HG03060 (cell line): ENCODE data around the gene APOD.

Experiments used
- ATAC-seq: cut with Tn5 transposase; IDR thresholded peaks from one replicate; pipeline ENCODE4 v1.9.1; 2021; ENCODE audit warnings: low read depth, moderate number of reproducible peaks; ENCODE audit not compliant: unreplicated experiment

The APOD gene

DNA sequence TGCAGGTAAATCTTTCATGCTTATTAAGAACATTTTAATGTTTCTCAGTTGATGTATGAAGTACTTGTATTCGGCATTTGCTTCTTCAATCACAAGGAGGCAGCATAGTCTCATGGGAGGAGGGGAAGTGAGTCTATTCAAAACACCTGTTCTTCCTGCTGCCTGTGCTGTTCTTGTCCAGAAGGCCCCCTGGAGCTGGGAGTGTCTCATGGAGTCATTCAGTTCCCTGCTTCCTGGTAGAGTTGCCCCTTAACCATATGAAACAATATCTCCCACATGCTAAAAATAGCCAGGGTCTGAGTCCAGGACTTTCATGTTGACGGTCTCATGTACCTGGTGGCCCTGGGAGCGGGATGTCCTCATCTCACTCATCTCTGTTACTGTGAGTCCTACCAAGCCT, 25.1 kb downstream of the APOD start:
- ATAC-seq: no peak

DNA sequence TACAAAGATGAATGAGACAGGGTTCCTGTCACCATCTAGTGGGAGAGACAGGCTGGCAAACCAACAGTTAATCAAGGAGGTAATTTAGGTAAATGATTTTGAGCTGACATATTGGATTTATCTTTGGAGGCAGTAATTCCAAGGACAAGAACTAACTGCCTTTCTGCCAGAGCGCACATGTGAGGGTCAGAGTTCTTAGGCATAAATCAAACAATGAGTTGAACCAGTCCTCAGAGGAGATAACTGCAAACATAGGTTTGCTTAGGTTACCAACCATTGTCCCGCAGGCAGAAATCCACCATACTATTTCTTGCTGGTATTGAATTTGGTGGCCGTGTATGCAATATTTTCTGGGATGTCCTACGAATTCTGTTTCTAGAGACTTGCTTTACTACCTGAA, 26.4 kb downstream of the APOD start:
- no peak for ATAC-seq

DNA sequence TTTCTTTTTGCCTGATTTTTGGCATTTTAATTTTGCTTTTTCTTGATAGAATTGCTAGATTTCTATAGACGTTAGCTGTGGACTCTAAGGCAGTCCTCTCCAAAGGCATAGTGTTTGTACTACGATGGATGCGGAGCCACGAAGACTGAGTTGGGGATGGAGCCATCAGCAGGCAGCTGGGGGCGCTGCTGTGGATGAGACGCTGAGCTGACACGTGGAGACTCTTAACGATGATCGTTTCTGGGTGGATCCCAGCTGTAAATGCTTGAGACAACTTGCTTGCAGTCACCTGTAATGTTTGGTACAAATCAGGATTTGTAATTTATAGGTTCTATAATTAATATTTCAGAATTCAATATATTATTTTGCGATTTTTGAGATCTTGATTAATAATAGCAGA, 27.4 kb downstream of the APOD start:
- ATAC-seq: no peak

DNA sequence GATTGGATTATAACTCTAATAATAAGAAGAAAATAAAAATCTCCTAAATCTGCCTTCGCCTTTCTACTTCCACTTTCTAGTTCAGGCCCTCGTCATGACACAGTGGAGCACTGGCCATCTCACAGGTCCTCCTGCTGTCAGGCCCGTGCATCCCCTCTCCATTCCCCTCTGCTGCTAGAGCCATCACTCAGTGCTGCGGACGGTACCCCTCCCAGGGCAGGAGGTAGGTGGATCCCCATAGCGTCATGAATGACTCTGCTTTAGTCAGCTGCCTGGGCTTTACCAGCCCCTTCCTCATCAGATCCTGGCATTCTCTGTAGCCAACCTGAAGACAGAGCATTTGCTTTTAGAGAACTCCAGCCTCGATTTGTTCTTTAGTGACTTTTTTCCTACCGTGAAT, 28.6 kb downstream of the APOD start:
- no peak for ATAC-seq

GRCh38 chr3:195554458-195554857, 29.3 kb downstream of the APOD start:
- ATAC-seq: no peak

DNA sequence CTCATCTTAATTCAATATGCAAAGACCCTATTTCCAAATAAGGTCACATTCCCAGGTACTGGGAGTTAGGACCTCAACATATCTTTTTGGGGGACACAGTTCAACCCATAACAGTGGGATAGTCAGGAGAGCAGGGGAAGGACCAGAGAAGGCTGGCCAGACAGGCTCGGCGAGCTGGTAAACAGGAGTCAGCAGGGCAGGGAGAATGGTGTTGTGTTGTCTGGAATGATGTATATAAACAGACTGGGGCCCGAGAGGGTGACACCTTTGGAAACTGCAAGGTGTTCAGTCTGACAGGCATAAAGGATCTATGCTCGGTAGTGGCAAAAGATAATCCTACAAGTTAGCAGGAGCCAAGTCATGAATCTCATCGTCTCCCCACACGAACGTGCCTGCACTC, 30.5 kb downstream of the APOD start:
- no peak for ATAC-seq

DNA sequence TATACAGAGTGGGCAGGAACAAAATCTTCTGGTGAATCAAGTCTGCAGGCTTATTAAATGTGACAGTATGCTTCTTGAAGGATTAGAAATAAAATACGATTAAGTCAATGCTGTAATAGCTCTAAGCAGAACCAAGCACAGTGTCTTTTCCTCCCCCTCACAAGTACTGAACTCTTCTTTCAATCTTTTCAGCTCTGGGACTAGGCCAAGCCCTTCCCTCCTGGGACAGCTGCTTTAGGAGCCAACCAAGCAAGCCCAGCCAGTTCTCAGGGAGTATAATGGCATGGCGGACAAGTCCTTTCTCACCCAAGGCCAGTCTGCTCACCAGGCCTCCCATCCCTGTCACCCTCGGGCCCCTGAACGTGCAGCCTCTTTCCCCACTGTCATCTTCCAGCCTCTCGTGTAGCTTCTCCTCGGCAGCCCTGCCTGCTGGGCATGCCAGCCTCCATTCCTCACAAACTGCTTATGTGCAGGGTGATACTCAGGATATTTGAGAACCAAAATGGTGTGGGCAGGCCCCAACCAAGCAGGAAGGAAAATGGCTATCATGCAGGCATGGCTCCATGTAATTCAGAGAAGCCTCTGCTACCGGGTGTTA, 32.3 kb downstream of the APOD start:
- ATAC-seq: no peak

GRCh38 chr3:195550723-195551122, 33.0 kb downstream of the APOD start:
- no peak for ATAC-seq

DNA sequence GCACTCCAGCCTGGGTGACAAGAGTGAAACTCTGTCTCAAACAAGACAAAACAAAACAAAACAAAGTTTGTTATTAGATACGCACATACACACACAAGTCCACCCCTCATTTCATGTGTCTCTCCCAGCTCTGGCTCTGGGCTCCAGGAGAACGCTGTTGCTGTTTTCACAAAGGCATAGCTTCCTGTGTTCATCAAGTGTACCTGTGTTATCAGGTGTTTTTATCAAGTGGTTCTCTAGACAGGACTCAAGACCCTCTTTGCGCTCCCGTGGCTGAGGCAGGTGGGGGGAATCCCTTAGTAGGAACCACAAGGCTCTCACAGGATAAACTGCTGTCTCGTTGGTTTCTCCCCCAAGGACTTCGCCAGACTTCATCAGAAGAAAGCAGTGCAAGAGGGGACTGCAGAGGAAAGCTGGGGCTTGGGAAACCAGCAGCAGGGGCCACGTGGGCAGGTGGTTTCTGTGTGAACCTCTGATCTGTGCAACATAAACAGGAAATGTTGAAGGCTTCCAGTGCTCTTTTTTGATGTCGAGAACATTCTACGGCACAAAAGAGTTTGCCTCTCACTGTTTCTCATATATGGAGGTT, 33.7 kb downstream of the APOD start:
- ATAC-seq: no peak

GRCh38 chr3:195548987-195549386, 34.8 kb downstream of the APOD start:
- ATAC-seq: no peak

DNA sequence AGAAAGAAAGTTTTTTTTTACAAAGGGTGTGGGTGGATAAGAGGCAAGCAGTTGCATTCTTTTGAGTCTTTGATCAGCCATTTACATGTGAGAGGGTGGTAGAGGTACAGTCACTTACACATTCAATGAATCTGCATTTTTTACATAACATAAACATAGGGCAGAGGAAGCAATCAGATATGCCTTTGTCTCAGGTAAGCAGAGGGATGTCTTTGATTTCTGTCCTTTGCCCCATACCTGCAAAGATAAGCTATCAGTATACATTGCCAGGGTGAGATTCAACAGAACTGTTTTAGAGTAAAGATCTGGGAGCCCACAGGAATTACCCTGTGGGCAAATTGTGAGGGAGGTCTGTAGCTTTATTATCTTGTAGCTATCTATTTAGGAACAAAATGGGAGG, 35.2 kb downstream of the APOD start:
- ATAC-seq: no peak

GRCh38 chr3:195548006-195548405, 35.7 kb downstream of the APOD start:
- no peak for ATAC-seq

- no peak for ATAC-seq
Measured at GRCh38 chr3:195546130-195546560, 37.6 kb downstream of the APOD start.

DNA sequence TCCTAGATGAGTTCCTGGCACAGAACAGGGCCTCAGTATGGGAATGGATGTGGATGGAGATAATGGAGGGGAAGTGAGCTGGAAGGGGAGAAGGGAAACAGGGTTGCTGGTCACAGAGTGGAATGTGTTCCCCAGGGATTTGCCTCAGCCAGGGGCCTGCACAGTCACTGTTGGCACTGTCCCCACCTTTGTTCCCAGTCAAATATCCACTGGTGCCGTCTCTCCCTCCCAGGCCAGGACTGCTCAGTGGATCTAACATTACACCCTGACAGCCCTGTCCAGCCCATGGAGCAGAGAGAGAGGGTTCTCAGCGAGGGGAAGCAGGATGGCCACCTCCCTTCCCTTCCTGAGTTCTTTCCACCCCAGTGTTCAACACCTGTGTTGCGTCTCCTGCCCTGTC, 39.1 kb downstream of the APOD start:
- no peak for ATAC-seq

- ATAC-seq: no peak
Measured at GRCh38 chr3:195544230-195544536, 39.6 kb downstream of the APOD start.

DNA sequence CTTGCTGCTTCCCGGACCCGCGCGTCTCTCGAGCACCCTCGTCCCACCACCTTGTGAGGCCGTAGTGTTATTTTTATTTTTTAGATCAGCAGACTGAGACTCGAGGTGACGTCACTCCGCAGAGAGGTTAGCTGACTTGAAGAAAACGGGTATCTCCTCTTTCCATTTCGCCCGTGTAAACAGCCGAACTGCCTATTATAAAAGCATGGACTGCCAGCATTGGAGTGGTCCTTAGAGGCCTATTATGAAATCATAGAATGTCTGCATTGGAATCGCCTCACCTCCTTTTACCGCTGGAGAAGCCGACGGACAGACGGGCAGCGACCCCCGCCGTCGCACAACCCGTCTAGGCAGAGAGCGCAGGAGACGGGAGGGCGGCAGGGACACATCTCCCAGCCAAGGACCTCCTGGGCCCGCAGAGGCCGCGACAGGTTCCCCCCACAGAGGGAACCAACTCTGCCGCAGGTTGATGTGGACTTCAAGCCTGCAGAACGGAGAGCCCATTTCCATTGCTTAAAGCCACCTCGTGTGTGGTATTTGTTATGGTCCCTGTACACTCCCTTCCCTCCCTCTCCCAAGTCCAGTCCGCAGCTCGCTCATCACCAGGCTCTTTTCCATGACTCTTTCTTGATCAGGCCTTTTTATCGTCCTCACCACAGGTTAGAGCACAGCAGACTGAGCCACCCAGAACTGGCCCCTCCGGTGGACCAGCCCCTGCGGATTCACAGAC, 40.1 kb downstream of the APOD start:
- no peak for ATAC-seq

DNA sequence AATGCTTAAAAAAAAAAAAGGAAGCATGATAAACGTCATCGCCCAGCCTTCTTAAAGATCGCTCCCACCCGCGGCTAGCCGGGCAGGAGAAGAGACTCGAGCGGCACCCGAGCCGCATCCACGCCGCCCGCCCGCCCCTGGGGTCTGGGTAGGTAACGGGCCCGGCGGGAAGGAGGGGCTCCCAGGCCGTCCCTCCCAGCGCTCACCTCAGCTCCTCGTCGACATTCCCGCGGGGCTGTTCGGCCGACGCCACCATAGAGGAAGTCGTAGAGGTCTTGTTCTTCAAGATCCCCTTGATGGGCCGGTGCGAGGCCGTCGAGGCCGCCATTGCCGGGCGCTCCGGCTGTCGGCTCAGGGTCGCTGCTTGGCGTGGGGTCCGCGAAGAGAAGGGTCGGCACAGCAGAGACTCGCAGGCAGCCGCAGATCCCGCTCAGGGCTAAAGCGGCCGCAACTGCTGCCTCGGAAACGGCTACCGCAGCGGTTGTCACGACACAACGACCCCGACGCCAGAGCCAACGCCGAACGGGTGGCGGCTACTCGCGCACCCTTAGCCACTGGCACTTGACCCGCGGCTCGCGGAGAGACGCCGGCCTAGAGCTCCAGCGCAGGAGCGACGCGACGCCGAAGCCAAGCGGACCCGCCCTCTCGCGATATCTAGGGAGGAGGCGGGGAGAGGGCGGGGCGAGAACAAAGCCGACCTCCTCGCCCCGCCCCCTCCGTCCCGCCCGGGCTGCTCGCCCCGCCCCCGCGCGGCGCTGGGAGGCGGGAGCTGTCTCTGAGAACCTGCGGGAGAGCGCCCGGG, 40.8 kb downstream of the APOD start, which contains the start of gene PPP1R2:
Gene PPP1R2 (minus strand): TSS at position 628 of the 802 bp plus-strand sequence. CDS start 300 bp downstream, at position 328.
- ATAC-seq: peak; percentile 32

DNA sequence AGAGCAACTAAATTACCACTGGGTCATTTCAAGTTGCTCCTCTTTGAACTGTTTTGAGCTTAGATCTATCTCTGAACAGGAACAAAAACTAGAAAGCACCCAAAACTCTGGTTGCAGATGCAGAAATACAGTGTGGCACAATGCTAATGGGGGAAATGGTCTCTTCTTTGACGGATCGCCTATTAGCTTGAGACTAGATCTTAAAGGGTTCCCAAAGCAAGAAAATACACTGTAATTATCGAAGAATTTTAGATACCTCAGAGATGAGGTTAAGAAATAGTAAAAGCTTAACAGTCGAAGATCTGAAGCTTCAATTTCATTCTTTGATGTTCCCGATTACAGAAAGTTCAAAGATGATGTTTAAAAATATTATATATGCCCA, 41.4 kb downstream of the APOD start:
- no peak for ATAC-seq

GRCh38 chr3:195540511-195540910, 43.2 kb downstream of the APOD start:
- ATAC-seq: no peak

DNA sequence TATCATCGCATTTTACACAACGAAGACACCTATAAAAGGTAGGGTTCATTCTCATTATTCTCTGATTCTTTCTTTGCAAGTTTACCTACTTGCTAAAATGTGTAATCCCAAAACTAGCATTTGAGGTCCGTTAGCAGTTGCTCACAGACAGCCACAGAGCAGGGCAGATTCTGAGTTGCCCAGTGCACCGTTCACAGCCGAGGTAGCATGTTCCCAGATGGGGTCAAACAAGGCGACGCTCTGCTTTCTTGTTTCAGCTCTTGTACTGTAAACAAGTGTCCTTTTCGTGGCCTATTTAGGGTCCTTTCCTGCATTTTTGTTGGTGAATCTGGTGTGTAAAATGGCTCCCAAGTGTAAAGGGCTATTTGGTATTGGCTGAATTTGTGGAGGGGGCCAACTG, 43.7 kb downstream of the APOD start:
- ATAC-seq: no peak

- ATAC-seq: no peak
Measured at GRCh38 chr3:195539479-195539878, 44.3 kb downstream of the APOD start.
